GM21737 (cell line): Measurements from ENCODE around the gene UHRF1.

Experiments used
- ATAC-seq: cut with Tn5 transposase; IDR thresholded peaks from one replicate; pipeline ENCODE4 v1.9.1; 2021; ENCODE audit warnings: mild to moderate bottlenecking, moderate library complexity; ENCODE audit not compliant: unreplicated experiment

The UHRF1 gene

GRCh38 chr19:4986471-4986891 lies 77.2 kb downstream of the UHRF1 start:
- ATAC-seq: no peak

- no peak for ATAC-seq
These were observed 78.0 kb downstream of the UHRF1 start for GRCh38 chr19:4987256-4987655.

- ATAC-seq: no peak
These were observed 78.5 kb downstream of the UHRF1 start for GRCh38 chr19:4987692-4988370.

GRCh38 chr19:4988770-4989251 lies 79.5 kb downstream of the UHRF1 start:
- ATAC-seq: no peak

GRCh38 chr19:4990306-4990705 lies 81.0 kb downstream of the UHRF1 start:
- no peak for ATAC-seq

GRCh38 chr19:4991538-4991937 lies 82.2 kb downstream of the UHRF1 start:
- ATAC-seq: no peak

- no peak for ATAC-seq
These were observed 82.8 kb downstream of the UHRF1 start for GRCh38 chr19:4991996-4992698.

- no peak for ATAC-seq
These were observed 84.4 kb downstream of the UHRF1 start for GRCh38 chr19:4993683-4994082.

GRCh38 chr19:4996701-4997100 lies 87.4 kb downstream of the UHRF1 start:
- no peak for ATAC-seq

GRCh38 chr19:4997297-4997696 lies 88.0 kb downstream of the UHRF1 start:
- ATAC-seq: no peak

GRCh38 chr19:5000120-5000611 lies 90.9 kb downstream of the UHRF1 start:
- no peak for ATAC-seq

- no peak for ATAC-seq
These were observed 92.3 kb downstream of the UHRF1 start for GRCh38 chr19:5001615-5002014.

- no peak for ATAC-seq
These were observed 92.8 kb downstream of the UHRF1 start for GRCh38 chr19:5002143-5002542.

- no peak for ATAC-seq
These were observed 94.5 kb downstream of the UHRF1 start for GRCh38 chr19:5003781-5004180.

GRCh38 chr19:5005096-5005495 lies 95.8 kb downstream of the UHRF1 start:
- no peak for ATAC-seq

- no peak for ATAC-seq
These were observed 96.9 kb downstream of the UHRF1 start for GRCh38 chr19:5006201-5006600.

- ATAC-seq: no peak
These were observed 97.5 kb downstream of the UHRF1 start for GRCh38 chr19:5006821-5007220.
